Right lobe of liver (tissue), 6 donors: ENCODE results near the gene KHNYN. TPM values are rescaled to one million over a fixed set of nuclear protein-coding genes. Genes with fewer than 3 reads are reported as not detected.

Experiments used
- ATAC-seq, 4 donors: fragments of 200-7000 bp; cut with Tn5 transposase; one replicate each; pipeline ENCODE4 v1.9.1; 2020; ENCODE audit warnings: mild to moderate bottlenecking in 4 of 4, moderate library complexity in 4 of 4
- DNase-seq, 3 donors: peaks; one replicate each; pipeline ENCODE4 v3.0.0-alpha.2; 2020
- H3K27ac ChIP-seq, 3 donors: fragments of 200-600 bp; one replicate each; pipeline ENCODE4 v1.8.0; 2022
- H3K27me3 ChIP-seq, 2 donors: fragments of 200-600 bp; one replicate each; pipeline ENCODE4 v1.8.0; 2022
- H3K36me3 ChIP-seq, 4 donors: fragments of 200-600 bp; sonication (generic) in 1 of 4; one replicate each; pipeline versions ENCODE4 v1.5.1 to v1.8.0; 2017 to 2022; ENCODE audit warnings: control low read depth in 1 of 4
- H3K4me1 ChIP-seq, 4 donors: fragments of 200-600 bp; sonication (generic) in 1 of 4; one replicate each; pipeline versions ENCODE4 v1.5.1 to v1.8.0; 2017 to 2022; ENCODE audit warnings: control low read depth in 1 of 4
- H3K4me3 ChIP-seq, 3 donors: fragments of 200-600 bp; one replicate each; pipeline ENCODE4 v1.8.0; 2022
- H3K9me3 ChIP-seq, 4 donors: fragments of 200-600 bp; sonication (generic) in 1 of 4; one replicate each; pipeline versions ENCODE4 v1.5.1 to v1.8.0; 2017 to 2022; ENCODE audit warnings: control low read depth in 1 of 4
- POLR2A ChIP-seq: fragments of 450-650 bp; IDR thresholded peaks from one replicate; pipeline ENCODE4 v1.6.1; 2017; ENCODE audit warnings: antibody characterized with exemption, mild to moderate bottlenecking
- WGBS: methylation state at CpG from one replicate; pipeline ENCODE4 v1.1.6; 2018; ENCODE audit warnings: low coverage, low lambda C conversion rate; ENCODE audit not compliant: insufficient coverage; ENCODE audit errors: missing lambda C conversion rate; 5-methylcytosine and 5-hydroxymethylcytosine counted together
- intact Hi-C, 2 donors: fragments of 100-400 bp; cut with DNase I; formaldehyde crosslinking; loops; one replicate each; pipeline versions ENCODE4 v1.11.2 to v1.14.1; 2022
- total RNA-seq, 6 experiments: library from RNA; depleted of rRNA in 2 of 6; stranded (reverse); fragments of >200 nt in 2 of 6; fragmentation: NEBNext Ultra II Directional in 3 of 6; extraction: Animal tissue kit (Norgen Biotek cat#: 25700) in 3 of 6; gene quantifications; one replicate each; pipeline versions ENCODE4 v1.1.0 to v1.2.4, GENCODE V29; 2016 to 2023
- TF ChIP-seq, protein P1 (sequence below), 4 donors: fragments of 200-600 bp in 3 of 4; fragments of 450-650 bp in 1 of 4; IDR thresholded peaks; one replicate each; pipeline versions ENCODE4 v1.5.1 to v1.8.0; 2016 to 2022; ENCODE audit warnings: antibody characterized with exemption in 4 of 4, mild to moderate bottlenecking in 2 of 4
- donor health status: DM: no; HTN: yes; CAD: no.
- donor health status: DM: no; HTN: no; CAD: no.
- donor health status: DM: no; HTN: no; CAD: no.
- donor health status: DM: no; HTN: yes; CAD: no.
- donor health status: DM: no; HTN: yes; CAD: no.

The KHNYN gene
- total RNA-seq, 6 experiments from 2014 or later = 19.6 to 24.9 (median 21.4) TPM

DNA sequence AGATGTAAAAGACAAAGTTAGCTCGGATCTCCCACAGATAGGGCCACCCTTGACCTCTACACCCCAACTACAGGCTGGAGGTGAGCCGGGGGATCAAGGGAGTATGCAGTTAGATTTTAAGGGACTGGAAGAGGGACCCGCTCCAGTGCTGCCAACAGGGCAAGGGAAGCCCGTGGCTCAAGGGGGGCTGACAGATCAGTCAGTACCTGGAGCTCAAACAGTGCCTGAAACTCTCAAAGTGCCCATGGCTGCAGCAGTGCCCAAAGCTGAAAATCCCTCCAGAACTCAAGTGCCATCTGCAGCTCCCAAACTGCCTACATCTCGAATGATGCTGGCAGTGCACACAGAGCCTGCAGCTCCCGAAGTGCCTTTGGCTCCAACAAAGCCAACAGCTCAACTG is 20.6 kb upstream of the KHNYN start:
- WGBS = 100% methylated on average over 1 of the region's 6 CpGs
- no peak for DNase-seq
- H3K36me3 ChIP-seq = no peaks in the 10 kb centered on the region
- H3K4me3 ChIP-seq = no peak overlapping the region
- no peaks in the 10 kb centered on the region for H3K4me1 ChIP-seq
- intact Hi-C loops = no loop called here
- H3K27me3 ChIP-seq = no peaks in the 10 kb centered on the region
- TF ChIP-seq, protein P1, sequence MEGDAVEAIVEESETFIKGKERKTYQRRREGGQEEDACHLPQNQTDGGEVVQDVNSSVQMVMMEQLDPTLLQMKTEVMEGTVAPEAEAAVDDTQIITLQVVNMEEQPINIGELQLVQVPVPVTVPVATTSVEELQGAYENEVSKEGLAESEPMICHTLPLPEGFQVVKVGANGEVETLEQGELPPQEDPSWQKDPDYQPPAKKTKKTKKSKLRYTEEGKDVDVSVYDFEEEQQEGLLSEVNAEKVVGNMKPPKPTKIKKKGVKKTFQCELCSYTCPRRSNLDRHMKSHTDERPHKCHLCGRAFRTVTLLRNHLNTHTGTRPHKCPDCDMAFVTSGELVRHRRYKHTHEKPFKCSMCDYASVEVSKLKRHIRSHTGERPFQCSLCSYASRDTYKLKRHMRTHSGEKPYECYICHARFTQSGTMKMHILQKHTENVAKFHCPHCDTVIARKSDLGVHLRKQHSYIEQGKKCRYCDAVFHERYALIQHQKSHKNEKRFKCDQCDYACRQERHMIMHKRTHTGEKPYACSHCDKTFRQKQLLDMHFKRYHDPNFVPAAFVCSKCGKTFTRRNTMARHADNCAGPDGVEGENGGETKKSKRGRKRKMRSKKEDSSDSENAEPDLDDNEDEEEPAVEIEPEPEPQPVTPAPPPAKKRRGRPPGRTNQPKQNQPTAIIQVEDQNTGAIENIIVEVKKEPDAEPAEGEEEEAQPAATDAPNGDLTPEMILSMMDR (IDR thresholded peaks at IDR 0.05) = no peak
- TF ChIP-seq POLR2A = no peak
- no peak overlapping the region for H3K27ac ChIP-seq
- ATAC-seq = no peak
- H3K9me3 ChIP-seq = no peaks in the 10 kb centered on the region

DNA sequence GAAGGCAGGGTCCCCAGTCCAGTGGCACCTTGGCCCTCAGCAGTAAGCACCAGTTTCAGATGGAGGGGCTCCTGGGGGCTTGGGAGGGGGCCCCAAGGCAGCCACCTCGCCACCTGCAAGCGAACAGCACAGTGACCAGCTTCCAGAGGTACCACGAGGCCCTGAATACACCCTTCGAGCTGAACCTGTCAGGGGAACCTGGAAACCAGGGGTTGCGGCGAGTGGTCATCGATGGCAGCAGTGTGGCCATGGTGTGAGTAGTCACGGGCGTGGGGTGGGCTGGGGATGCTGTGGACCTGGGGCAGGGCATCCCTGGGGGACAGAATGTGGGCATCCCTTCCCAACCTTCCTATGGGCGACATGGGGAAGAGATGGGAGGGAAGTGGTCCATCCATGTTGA is 19.8 kb upstream of the KHNYN start:
- WGBS = no CpG with 5 or more reads among the region's 10 CpGs
- no peak overlapping the region for H3K4me3 ChIP-seq
- no peak for DNase-seq
- TF ChIP-seq POLR2A = no peak
- TF ChIP-seq, protein P1 (IDR thresholded peaks at IDR 0.05) = no peak
- intact Hi-C loops = no loop called here
- H3K27ac ChIP-seq = no peak overlapping the region
- H3K27me3 ChIP-seq = no peaks in the 10 kb centered on the region
- no peak for ATAC-seq
- no peaks in the 10 kb centered on the region for H3K4me1 ChIP-seq
- no peaks in the 10 kb centered on the region for H3K36me3 ChIP-seq
- no peaks in the 10 kb centered on the region for H3K9me3 ChIP-seq

DNA sequence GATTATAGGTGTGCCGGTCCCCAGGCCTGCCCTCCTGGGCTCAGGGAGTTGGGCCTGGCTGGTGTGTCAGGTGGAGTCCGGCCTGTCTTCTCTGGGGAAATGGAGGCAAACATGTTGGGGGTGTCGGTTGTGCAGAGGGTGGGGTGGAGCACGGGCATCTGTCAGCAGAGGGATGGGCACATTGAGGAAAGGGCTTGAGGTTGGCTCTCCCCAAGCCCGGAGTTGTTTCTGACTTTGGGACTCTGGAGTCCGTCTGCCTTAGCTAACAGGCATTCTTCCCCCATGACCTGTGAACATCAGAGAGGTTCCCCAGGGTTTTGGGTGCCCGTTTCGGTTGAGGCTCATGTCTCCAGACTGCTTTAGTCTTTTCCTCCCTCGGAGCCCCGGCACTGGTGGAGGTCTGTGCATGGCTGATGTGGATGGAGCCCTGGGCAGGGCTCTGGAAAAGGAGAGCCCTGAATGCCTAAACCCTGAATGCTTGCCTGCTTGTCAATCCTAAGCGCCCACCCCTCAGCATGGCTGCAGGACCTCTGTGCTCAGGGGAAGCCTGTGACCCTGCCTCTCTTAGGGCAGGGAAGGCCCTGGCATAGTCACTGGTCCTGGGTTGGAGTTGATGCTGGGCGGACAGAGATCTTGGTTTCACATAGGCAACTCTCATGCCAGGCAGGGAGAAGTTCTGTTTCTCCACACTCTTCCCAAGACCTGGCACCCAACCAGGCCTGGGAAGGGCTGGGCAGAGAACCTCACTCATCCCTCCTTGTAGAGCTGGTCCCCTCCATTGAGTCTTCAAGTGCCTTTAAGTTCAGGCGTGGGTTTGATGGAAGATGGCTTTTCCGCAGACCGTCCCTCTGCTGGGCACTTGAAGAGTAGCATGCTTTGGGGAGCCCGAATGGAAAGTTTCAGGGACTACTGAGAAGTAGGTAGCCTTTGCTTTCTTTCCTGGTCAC is 18.0 kb upstream of the KHNYN start:
- intact Hi-C loops = no loop called here
- Histone ChIP-seq H3K4me1 (no peaks in the 10 kb centered on the region), H3K9me3 (no peaks in the 10 kb centered on the region), H3K4me3 (no peak overlapping the region), H3K27ac (no peak overlapping the region), H3K27me3 (no peaks in the 10 kb centered on the region), H3K36me3 (no peaks in the 10 kb centered on the region)
- 60% methylated on average over 8 of the region's 16 CpGs for WGBS
- ATAC-seq (peak; percentile 58 to 81 (median 78)), DNase-seq (no peak)
- TF ChIP-seq, protein P1 (IDR thresholded peaks at IDR 0.05) = peak; percentile 55 to 71 (median 58)
- no peak for TF ChIP-seq POLR2A

DNA sequence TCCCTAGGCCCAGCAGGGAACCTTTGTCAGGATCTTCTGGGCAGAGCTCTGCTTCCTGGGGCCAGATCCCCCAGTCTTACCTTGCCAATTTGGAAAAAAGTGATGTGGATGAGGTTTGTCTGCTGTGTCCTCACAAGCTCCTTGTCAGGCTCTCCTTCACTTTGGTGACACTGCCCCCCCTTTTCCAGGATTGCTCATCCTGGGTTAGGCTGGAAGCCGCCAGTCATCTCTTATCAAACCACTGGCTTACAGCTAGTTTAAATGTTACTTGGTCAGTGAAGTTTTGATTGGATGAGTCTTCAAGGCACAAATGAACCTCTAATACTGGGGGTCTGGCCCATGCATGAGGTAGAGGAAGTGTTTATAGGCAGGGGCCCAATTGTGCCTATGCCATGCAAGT is 15.7 kb upstream of the KHNYN start:
- Histone ChIP-seq H3K27ac (no peak overlapping the region), H3K9me3 (no peaks in the 10 kb centered on the region), H3K36me3 (no peaks in the 10 kb centered on the region), H3K4me1 (peaks cover 0 to 10% (median 3%) of the 10 kb centered on the region in 4 donors), H3K4me3 (no peak overlapping the region), H3K27me3 (no peaks in the 10 kb centered on the region)
- no peak for ATAC-seq
- no peak for DNase-seq
- TF ChIP-seq, protein P1 (IDR thresholded peaks at IDR 0.05) = no peak
- TF ChIP-seq POLR2A = no peak
- intact Hi-C loops = no loop called here
- WGBS = 100% methylated on average over 1 of the region's 1 CpG
